CD4-positive, alpha-beta T cell treated with Interleukin-12 subunit alpha and Interleukin-12 subunit beta, for 1 hour (primary cell): ENCODE results near the gene ZNG1C.
"Not testable (repeated sequence)": the region's sequence is repeated elsewhere in the genome, so short reads cannot be mapped to it uniquely, and the experiment has no call there.

Source experiments
- DNase-seq: peaks from one replicate; pipeline ENCODE4 v3.0.0-alpha.2; 2020

ZNG1C gene

DNA sequence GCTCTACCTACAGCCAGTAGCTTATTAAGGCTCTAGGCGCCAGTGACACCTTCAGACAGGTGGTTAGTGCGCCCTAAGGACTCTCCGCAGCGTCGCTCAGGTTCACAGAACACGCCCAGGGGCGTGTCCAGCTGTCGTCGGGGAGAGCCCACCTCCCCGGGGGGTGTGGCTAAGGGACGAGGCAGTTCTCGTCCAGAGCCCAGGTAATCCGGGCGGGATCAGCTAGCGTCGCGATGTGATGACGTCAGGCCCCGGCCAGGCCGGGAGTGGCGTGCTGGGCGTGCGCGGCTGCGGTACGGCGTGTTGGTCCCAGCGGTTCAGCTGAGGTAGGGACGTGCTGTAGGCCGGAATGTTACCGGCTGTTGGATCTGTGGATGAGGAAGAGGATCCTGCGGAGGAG, at the start of gene ZNG1C:
ZNG1C (plus strand) TSS at position 301 of the 400 bp plus-strand sequence; CDS start at position 350, 49 bp downstream.
- not testable (repeated sequence) for DNase-seq

DNA sequence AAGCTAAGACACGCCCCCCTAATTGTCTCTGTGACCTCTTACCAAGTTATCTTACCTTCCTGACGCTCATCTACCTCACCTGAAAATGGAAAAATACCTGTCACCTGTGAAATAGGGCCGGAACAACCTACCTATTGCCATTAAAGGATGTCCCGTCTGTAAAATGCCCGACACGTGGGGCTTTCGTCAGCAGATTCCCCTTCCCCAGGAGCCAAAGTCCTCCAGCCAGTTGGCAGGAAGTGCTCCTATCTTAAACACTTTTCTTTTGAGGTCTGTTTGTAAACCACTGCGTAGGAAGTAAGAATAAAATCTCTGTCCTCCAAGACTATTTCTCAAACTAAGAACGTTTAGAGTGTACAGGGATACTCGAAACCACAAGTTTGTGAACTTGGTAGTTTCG, 654 bp downstream of the ZNG1C start:
- DNase-seq = not testable (repeated sequence)

- DNase-seq = not testable (repeated sequence)
Measured at GRCh38 chr9:68281041-68281440, 39.3 kb downstream of the ZNG1C start.

- DNase-seq = not testable (repeated sequence)
Measured at GRCh38 chr9:68302567-68302966, 60.8 kb downstream of the ZNG1C start, which contains the start of gene FOXD4L3. Gene FOXD4L3, plus strand, starts transcription at chr9:68302867. Its CDS starts 85 bp downstream, at chr9:68302952.

- not testable (repeated sequence) for DNase-seq
Measured at GRCh38 chr9:68303771-68304170, 62.0 kb downstream of the ZNG1C start.

DNA sequence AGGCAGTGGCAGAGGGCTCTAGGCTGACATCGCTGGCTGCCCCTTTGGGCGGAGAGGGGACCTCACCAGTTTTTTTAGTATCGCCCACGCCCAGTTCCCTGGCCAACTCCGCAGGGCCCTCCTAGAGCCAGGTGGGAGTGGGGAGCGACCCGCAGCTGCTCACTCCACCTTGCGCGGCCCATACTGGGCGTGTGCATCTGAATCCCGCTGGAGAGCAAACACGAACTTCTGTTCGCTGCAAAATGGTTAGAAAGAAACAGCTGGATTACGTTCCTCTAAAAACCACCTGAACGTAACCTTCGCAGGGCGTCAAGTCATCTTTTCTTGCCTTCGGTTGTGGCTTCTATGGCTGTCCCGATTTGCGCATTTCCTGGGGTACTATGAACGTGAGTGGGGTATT, 62.4 kb downstream of the ZNG1C start:
- DNase-seq = not testable (repeated sequence)

GRCh38 chr9:68304777-68305176, 63.0 kb downstream of the ZNG1C start:
- not testable (repeated sequence) for DNase-seq

DNA sequence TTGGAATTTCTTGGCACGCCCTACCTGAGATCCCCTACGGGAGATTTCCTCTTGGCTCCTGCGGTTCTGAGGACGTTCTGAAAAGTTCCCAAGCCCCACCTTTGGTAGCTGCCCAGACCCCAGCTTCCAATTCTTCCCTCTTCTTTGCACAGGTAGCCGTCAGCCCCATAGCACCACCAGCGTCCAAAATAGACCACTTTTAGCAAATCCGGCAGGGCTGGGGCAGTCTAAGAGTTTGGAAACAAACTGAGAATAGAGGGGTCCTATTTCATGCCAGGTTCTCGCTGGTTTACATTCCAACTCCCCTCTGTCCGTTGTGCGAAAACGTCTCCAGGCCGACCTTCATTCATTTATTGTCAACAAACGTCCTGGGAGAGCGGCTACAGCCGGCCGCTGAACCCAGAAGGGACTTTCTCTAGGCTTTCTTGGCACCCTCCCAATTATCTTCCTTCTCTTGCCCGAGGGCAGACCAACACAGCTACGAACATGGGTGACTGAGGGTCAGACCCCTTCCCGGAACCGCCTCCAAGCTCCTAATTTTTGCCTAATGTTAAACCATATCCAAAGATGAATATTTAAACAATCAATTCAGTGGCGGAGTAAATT, 64.0 kb downstream of the ZNG1C start:
- DNase-seq = not testable (repeated sequence)

GRCh38 chr9:68306391-68306964, 64.7 kb downstream of the ZNG1C start:
- DNase-seq = not testable (repeated sequence)

GRCh38 chr9:68307127-68307526, 65.3 kb downstream of the ZNG1C start:
- not testable (repeated sequence) for DNase-seq

DNA sequence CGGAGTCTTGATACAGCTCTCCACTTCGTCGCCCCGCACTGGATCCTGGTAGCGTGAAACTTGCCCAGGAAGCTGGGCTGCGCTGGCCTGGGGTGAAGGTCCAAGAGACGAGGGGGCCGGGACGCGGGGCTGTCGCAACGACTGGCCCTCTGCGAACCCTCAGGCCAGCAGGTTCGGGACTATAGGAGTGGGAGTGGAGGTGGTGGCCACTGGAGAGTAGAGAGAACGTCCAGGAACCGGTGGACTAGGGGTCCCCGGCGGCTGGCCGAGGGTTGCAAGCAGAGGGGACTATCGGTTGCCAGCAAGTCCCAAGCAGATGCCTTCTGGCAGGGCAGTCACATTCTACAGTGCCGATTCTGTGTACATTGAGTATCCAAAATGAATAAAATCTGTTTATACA, 65.9 kb downstream of the ZNG1C start:
- not testable (repeated sequence) for DNase-seq

- DNase-seq = not testable (repeated sequence)
Measured at GRCh38 chr9:68311208-68311607, 69.4 kb downstream of the ZNG1C start.

- not testable (repeated sequence) for DNase-seq
Measured at GRCh38 chr9:68318209-68318608, 76.4 kb downstream of the ZNG1C start.

DNA sequence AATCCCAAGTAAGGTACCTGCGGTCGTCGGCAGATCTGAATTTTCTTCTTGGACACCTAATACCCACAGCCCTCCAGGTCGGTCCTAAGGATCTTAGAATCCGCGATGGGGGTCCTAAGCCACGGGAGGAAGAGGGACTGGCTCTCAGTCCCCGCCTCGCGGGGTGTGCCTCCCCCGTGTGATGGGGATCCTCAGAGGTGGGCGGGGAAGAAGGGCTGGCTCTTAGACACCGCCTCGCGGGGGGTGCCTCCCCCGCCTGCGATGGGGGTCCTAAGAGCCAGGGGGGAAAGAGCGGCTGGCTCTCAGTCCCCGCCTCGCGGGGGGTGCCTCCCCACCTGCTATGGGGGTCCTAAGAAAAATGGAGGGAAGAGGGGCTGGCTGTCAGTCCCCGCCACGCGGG, 82.0 kb downstream of the ZNG1C start:
- not testable (repeated sequence) for DNase-seq

DNA sequence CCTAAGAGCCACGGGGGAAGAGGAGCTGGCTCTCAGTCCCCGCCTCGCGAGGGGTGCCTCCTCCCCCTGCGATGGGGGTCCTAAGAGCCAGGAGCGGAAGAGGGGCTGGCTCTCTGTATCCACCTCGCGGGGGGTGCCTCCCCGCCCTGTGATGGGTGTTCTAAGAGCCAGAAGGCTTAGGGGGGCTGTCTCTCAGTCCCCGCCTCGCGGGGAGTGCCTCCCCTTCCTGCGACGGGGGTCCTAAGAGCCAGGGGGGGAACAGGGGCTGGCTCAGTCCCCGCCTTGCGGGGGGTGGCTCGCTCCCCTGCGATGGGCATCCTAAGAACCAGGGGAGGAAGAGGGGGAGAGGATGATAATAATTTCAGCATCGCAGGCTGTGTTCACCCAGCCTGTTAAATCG, 82.7 kb downstream of the ZNG1C start:
- not testable (repeated sequence) for DNase-seq

- not testable (repeated sequence) for DNase-seq
Measured at GRCh38 chr9:68329106-68329505, 87.3 kb downstream of the ZNG1C start.

DNA sequence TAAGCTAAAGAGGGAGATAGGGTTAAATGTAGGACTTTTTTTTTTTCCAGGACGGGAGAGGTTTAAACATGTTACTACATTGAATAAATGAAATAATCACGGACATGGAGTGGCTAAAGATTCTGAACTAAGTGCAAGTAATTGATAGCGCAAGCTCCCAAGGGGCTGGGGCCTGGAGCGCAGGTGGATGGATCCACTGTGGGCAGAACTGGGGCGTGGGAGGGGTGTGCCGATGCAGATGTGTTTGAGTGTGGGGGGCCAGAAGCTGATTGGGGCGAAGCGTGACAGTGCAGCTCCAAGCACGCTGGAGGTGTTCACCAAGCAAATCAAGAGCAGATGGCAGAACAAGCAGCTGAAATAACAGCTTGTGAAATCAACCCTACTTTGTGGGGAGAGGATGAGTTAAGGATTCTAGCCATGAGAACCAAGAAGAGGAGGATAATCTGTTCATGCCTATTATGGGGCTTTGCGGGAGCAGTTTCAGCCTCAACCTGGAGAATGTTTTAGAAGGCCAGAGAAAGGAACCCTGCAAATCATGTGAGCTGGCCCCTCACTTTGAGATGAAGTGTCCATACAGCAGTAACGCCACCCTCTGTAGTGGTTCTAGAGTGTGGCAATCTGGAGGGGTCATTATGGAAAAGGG, 88.9 kb downstream of the ZNG1C start:
- DNase-seq = not testable (repeated sequence)

- not testable (repeated sequence) for DNase-seq
Measured at GRCh38 chr9:68332122-68332521, 90.3 kb downstream of the ZNG1C start.

DNA sequence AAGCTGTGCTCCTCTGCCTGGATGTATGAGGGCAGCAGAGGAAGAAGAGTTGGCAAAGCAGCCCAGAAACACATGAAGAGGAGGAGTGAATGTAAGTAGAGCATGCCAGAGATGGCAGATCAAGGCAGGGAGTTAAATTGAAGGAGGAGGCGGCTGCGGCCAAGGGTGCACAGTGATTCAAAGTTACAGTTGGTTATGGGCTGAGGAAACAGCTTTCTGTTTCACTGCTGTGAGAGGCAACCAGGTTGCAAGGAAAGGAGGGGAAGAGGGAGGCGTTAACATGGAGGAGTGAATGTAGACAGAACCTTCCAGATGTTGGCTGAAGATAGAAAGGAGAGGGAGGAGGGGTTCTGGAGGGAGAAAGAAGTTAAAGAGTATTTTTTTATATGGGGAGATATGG, 94.2 kb downstream of the ZNG1C start:
- not testable (repeated sequence) for DNase-seq

DNA sequence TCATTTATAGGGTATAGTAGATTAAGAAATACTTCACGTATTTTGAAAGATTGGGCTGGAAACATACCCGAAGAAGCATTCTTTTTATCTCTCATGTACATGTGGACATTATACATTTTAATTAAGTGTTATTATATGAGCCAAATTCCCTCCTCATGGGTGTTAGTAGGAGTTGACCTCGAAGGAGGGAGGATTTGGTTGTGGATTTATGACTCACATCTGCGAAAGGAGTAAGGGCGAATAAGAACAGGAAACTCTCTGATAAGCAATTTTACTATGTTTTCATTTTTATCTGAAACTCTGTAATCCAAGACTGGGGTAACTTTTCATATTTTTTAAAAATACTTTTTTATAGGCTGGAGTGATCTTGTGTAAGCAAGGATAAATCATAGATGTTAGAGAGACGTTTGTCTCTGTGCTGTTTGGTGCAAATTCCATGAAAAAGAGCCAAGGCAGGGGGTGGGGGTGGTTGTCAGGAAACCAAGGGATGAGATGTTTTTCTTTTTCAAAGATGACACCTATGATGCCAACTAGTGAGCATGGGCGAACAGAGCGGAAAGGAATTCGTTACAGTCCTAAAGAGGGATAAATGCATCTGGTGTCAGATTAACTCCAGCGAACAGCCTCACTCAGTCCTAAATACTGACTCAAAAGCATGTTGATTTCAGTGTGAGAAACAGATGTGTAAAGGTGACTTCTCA, 95.0 kb downstream of the ZNG1C start:
- DNase-seq = not testable (repeated sequence)

DNA sequence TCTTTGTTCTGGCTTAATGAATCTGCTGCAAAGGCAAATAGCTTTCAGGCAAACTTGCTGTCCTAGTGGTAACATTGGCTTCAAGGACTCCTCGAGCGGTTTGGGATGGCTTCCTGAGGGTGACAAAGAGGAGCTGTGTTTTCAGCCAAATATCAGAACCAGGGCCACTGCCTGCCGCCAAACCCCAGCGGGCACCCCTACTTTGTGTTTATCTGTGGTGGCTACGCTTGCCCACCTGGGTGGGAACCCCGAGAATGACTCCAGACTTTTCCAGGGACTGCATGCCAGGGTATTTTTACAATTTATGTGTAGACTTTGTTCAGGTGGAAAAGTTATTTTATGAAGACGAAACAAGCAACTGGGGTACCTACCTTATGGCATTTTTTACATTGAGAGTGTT, 96.2 kb downstream of the ZNG1C start:
- DNase-seq = not testable (repeated sequence)

DNA sequence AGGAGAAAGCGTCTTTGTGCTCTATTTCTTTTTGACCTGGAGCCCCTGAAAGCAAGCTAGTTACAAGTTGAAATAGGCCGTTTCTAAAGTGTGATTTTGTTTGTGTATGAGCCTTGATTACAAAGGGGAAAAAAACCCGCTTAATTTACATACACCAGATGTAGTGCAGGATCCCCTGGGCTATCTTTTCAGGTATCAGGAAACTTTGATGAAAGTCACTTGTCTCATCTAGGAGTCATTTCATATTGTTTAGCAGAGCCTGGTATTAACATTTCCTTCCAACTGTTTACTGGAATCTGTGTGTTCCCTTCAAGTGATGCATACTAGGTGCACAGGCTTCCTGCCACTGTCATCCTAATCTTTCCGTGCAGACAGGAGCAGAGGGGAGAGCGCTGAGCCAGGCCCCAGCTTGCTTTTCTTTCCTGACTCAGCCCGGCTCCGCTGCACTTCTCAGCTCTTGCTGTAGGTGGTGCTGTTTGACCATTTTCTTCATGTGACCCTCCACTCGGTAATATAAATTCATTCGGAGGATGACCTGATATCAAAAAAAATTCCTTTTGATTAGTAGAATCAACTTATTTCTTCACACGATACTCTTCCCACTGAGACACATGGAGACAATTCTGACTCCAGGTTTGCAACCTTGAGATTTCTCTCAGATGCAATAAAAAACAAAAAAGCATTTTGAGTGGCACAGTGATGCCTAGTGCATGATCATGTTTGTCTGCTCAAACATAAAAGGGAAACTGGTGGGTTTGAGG, 100.7 kb downstream of the ZNG1C start:
- DNase-seq = not testable (repeated sequence)

DNA sequence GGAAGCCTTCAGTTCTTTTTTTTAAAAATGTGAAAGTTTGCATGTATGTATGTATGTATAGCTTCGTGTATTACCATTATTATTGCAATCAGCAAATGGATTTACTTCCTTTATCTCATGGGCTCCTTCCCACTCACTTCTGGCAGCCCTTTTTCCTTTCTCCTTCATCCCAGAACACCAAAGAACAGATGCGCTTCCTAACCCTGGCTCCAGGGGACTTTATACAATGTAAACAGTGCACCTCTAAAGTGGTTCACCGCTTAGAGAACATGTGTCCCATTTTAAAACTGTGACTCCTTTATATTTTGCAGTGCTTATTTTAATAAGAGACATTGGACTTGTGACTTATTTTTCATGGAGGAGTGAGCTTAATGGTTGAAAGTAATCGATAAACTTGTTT, 101.5 kb downstream of the ZNG1C start:
- not testable (repeated sequence) for DNase-seq
